ENCODE measurements around the gene ERMN. TPM values are rescaled to one million over a fixed set of nuclear protein-coding genes. Genes with fewer than 3 reads are reported as not detected.

ERMN gene
- total and polyA plus RNA-seq, 2 experiments from 2014 or later: not detected

GRCh38 chr2:157336137-157337010 is 10.8 kb upstream of the ERMN start:
- Histone ChIP-seq H3F3A (ENCODE audit: insufficient read depth) (no peaks in the 10 kb centered on the region), H3K36me3 (ENCODE audit: low read depth) (no peaks in the 10 kb centered on the region), H3K4me1 (ENCODE audit: insufficient read depth) (no peaks in the 10 kb centered on the region), H2AFZ (peak overlapping the region; percentile 48; the same call in 1 of the 2 replicates), H3K27ac (no peak overlapping the region), H3K9ac (no peak overlapping the region), H3K9me3 (ENCODE audit: low read depth) (no peaks in the 10 kb centered on the region), H3K79me2 (ENCODE audit: insufficient read depth) (no peaks in the 10 kb centered on the region), H3K4me3 (no peak overlapping the region), H3K4me2 (ENCODE audit: unreplicated experiment) (no peak overlapping the region), H3K9me2 (ENCODE audit: insufficient read depth) (no peaks in the 10 kb centered on the region), H4K20me1 (ENCODE audit: insufficient read depth) (no peaks in the 10 kb centered on the region), H3K27me3 (replicated peaks; ENCODE audit: insufficient read depth) (no peaks in the 10 kb centered on the region)
- peak; percentile 74 for DNase-seq
- 29 to 33% methylated on average over 8 of the region's 8 CpGs for WGBS, 2 experiments (ENCODE audit: low coverage in 1 of 2, low lambda C conversion rate in 2 of 2, missing lambda C conversion rate in 2 of 2)
- TF ChIP-seq EZH2 (IDR thresholded peaks at IDR 0.05; ENCODE audit: insufficient read depth, poor library complexity, severe bottlenecking) (no peak), EZH2phosphoT487 (IDR thresholded peaks at IDR 0.05; ENCODE audit: insufficient read depth, low read depth) (no peak)
- in situ Hi-C loops (cut with MboI): loop anchor here (25.0 kb wide), 1 partner anchor 676 kb away; no protein-coding TSS in a partner anchor

DNA sequence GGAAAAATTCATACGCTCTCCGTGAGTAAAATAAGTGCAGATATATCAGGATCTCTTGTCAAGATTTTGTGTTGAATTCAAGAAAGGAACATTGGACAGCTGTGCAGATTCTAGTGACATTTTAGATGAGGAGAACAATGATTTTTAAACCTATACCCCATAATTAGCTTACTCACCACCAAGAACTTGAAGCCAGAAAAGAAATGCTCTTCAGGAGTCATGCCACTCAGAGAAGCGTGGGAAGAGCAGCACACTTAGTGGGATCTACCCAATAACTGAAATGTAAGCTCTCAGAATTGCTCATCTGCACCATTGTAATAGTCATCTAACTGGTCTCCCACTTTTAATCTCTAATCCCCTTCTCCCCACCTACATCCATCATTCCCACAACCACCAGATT is 9.2 kb upstream of the ERMN start:
- 95 to 96% methylated on average over 3 of the region's 3 CpGs for WGBS, 2 experiments (ENCODE audit: low coverage in 1 of 2, low lambda C conversion rate in 2 of 2, missing lambda C conversion rate in 2 of 2)
- TF ChIP-seq EZH2 (IDR thresholded peaks at IDR 0.05; ENCODE audit: insufficient read depth, poor library complexity, severe bottlenecking) (no peak), EZH2phosphoT487 (IDR thresholded peaks at IDR 0.05; ENCODE audit: insufficient read depth, low read depth) (no peak)
- H3K9ac ChIP-seq: no peak overlapping the region
- no peaks in the 10 kb centered on the region for H3K4me1 ChIP-seq (ENCODE audit: insufficient read depth)
- H3K4me2 ChIP-seq (ENCODE audit: unreplicated experiment): no peak overlapping the region
- H4K20me1 ChIP-seq (ENCODE audit: insufficient read depth): no peaks in the 10 kb centered on the region
- no peaks in the 10 kb centered on the region for H3K27me3 ChIP-seq (replicated peaks; ENCODE audit: insufficient read depth)
- in situ Hi-C loops (cut with MboI): loop anchor here (25.0 kb wide), 1 partner anchor 678 kb away; no protein-coding TSS in a partner anchor
- H3K79me2 ChIP-seq (ENCODE audit: insufficient read depth): no peaks in the 10 kb centered on the region
- H3K36me3 ChIP-seq (ENCODE audit: low read depth): no peaks in the 10 kb centered on the region
- no peaks in the 10 kb centered on the region for H3K9me2 ChIP-seq (ENCODE audit: insufficient read depth)
- H3K4me3 ChIP-seq: no peak overlapping the region
- H3F3A ChIP-seq (ENCODE audit: insufficient read depth): no peaks in the 10 kb centered on the region
- no peak overlapping the region for H2AFZ ChIP-seq
- DNase-seq: no peak
- no peak overlapping the region for H3K27ac ChIP-seq
- no peaks in the 10 kb centered on the region for H3K9me3 ChIP-seq (ENCODE audit: low read depth)

DNA sequence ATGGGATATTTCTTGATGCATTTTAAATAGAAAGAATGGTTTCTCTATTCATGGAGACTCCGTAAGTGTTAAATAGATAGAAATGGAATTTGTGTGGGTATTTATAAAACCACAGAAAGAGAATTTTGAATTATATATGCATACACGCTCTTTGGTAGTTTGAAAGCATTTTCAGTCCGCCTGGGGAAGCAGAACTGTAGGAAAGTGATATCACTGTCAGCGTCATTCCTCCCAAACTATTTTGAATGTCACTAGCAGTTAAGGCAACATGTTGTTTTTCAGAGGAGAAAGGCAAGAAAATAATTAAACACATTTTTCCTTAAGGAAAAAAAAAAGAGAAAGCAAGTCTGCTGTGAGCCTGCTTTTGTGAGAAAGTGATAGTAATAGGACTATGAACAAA is 8.7 kb upstream of the ERMN start:
- Histone ChIP-seq H3K9ac (no peak overlapping the region), H2AFZ (no peak overlapping the region), H3K4me1 (ENCODE audit: insufficient read depth) (no peaks in the 10 kb centered on the region), H3K36me3 (ENCODE audit: low read depth) (no peaks in the 10 kb centered on the region), H3K9me2 (ENCODE audit: insufficient read depth) (no peaks in the 10 kb centered on the region), H4K20me1 (ENCODE audit: insufficient read depth) (no peaks in the 10 kb centered on the region), H3K27me3 (replicated peaks; ENCODE audit: insufficient read depth) (no peaks in the 10 kb centered on the region), H3K4me2 (ENCODE audit: unreplicated experiment) (no peak overlapping the region), H3K27ac (no peak overlapping the region), H3K79me2 (ENCODE audit: insufficient read depth) (no peaks in the 10 kb centered on the region), H3F3A (ENCODE audit: insufficient read depth) (no peaks in the 10 kb centered on the region), H3K4me3 (no peak overlapping the region), H3K9me3 (ENCODE audit: low read depth) (no peaks in the 10 kb centered on the region)
- no peak for TF ChIP-seq EZH2 (IDR thresholded peaks at IDR 0.05; ENCODE audit: insufficient read depth, poor library complexity, severe bottlenecking)
- TF ChIP-seq EZH2phosphoT487 (IDR thresholded peaks at IDR 0.05; ENCODE audit: insufficient read depth, low read depth): no peak
- in situ Hi-C loops (cut with MboI): loop anchor here (25.0 kb wide), 1 partner anchor 678 kb away; no protein-coding TSS in a partner anchor
- DNase-seq: no peak
- WGBS, 2 experiments (ENCODE audit: low coverage in 1 of 2, low lambda C conversion rate in 2 of 2, missing lambda C conversion rate in 2 of 2): 73% methylated on average over 4 of the region's 4 CpGs

GRCh38 chr2:157333304-157334047 is 7.9 kb upstream of the ERMN start:
- in situ Hi-C loops (cut with MboI): loop anchor here (25.0 kb wide), 1 partner anchor 679 kb away; no protein-coding TSS in a partner anchor
- Histone ChIP-seq H3K4me1 (ENCODE audit: insufficient read depth) (no peaks in the 10 kb centered on the region), H3F3A (ENCODE audit: insufficient read depth) (no peaks in the 10 kb centered on the region), H3K9me3 (ENCODE audit: low read depth) (no peaks in the 10 kb centered on the region), H3K9me2 (ENCODE audit: insufficient read depth) (no peaks in the 10 kb centered on the region), H3K79me2 (ENCODE audit: insufficient read depth) (no peaks in the 10 kb centered on the region), H3K27ac (no peak overlapping the region), H2AFZ (no peak overlapping the region), H3K27me3 (replicated peaks; ENCODE audit: insufficient read depth) (no peaks in the 10 kb centered on the region), H3K36me3 (ENCODE audit: low read depth) (no peaks in the 10 kb centered on the region), H3K4me3 (no peak overlapping the region), H3K9ac (no peak overlapping the region), H4K20me1 (ENCODE audit: insufficient read depth) (no peaks in the 10 kb centered on the region), H3K4me2 (ENCODE audit: unreplicated experiment) (no peak overlapping the region)
- WGBS, 2 experiments (ENCODE audit: low coverage in 1 of 2, low lambda C conversion rate in 2 of 2, missing lambda C conversion rate in 2 of 2): 89 to 94% methylated on average over 2 of the region's 2 CpGs
- no peak for DNase-seq
- no peak for TF ChIP-seq EZH2phosphoT487 (IDR thresholded peaks at IDR 0.05; ENCODE audit: insufficient read depth, low read depth)
